Stimulated activated CD8-positive, alpha-beta memory T cell treated with anti-CD3 and anti-CD28 coated beads, Interleukin-4, amount 100 ng/mL, for 4 hours (primary cell): ENCODE measurements around the gene VWC2.
"Not testable (repeated sequence)": the region's sequence is repeated elsewhere in the genome, so short reads cannot be mapped to it uniquely, and the experiment has no call there.

Experiments
- DNase-seq, 2 donors: peaks; one replicate each; pipeline ENCODE4 v3.0.0-alpha.2; 2020; ENCODE audit warnings: low read depth in 2 of 2, low spot score in 1 of 2

VWC2 gene

DNA sequence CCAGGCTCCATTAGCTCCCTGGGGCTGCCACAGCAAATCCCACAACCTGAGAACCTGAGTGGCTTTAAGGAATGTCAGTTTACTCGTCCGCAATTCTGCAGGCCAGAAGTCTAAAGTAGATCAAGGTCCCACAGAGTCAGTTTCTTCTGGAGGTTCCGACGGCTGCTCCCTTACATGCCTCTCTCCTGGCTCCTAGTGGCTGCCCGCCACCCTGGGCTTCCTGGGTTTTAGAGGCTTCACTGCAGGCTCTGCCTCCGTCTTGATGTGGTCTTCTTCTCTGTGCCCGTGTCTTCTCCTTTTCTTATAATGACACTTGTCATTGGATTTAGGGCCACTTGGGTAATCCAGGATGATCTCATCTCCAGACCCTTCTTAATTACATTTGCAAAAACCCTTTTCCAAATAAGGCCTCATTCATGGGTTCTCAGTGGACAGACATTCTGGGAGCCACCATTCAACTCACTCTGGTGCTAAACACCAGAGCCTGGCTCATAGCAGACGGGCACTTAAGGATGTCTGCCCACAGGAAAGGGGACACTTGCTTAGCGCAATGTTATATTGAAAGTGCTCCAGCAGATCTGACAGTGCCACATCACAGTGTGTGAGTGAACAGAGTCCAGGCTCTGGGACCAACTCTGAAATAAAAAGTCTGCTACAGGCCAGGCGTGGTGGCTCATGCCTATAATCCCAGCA, 77.6 kb downstream of the VWC2 start:
- DNase-seq, result no peak

DNA sequence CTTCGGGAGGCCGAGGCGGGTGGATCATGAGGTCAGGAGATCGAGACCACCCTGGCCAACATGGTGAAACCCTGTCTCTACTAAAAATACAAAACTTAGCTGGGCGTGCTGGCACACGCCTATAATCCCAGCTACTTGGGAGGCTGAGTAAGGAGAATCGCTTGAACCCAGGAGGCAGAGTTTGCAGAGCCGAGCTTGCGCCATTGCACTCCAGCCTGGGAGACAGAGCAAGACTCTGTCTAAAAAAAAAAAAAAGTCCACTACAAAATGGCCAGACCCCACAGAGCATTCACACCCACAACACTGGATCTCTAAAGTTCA, 78.1 kb downstream of the VWC2 start:
- DNase-seq, result not testable (repeated sequence)

DNA sequence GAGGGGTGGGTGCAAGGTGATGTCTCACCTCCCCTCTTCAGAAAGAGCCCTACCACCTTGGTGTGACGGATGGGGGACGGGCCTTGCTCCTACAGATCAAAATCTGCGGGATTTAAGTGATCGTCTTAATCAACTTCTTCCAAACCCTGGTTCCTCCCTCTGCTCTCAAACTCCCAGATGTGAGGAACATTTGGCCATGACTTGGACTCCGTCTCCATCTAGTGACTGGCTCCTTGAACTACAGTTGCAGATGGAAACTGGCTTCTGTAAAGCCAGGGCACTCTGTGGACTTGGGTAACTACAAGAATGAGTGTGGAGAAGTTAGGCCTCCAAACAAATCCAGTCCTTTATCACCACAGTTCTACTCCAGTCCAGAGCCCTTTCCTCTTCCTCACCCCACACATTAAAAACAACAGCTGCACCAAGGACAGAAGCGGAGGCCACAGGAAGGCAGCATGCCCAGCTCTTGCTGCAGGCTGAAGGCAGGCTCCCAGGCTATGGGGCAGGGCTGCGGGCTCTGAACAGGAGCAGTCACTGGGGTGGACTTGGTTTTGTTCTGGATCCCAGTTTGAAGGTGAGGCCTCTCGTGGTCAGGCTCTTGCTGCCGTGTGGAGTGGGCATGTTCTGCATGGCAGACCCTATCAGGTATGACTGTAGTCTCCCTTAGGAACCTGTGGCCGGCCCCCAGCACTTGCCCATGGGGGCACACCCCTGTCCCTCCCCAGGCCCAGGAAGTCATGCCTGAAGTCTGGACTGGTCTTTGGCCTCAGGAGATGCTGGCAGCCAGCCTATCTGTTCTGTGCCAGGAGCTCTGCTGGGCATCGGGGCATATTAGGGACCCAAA, 79.4 kb downstream of the VWC2 start:
- no peak for DNase-seq

DNA sequence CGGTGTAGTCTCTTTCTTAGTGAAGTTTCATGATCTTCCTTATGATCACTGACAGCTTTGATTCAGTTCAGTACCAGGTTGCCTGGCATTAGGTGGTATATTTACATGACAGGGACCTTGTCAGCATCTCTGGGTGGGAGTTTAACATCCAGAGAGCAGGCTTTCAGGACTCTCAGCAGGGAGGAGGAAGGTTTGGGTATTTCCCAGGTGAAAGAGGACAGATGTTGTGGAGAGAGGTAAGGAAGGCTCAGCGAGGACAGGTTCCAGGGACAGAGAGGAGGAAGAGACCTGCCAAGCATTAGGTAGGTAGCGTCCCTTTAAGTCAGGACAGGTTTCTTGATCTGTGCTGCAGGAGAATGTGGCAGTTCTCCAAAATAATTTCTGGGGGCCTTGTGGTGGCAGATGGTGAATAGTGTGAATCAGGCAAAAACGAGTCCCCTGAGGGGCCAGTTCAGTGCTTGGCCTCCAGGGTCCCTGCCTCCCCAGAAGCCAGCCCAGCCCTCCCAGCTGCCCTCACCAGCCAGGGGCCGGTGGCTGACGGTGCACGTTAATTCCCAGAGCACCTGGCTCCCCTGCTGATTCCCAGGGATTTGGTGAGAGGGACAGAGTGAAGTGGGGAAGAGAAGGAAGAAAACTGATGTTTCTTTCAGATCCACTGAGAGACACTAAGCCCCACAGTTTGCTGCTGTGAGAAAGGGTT, 82.0 kb downstream of the VWC2 start:
- no peak for DNase-seq

DNA sequence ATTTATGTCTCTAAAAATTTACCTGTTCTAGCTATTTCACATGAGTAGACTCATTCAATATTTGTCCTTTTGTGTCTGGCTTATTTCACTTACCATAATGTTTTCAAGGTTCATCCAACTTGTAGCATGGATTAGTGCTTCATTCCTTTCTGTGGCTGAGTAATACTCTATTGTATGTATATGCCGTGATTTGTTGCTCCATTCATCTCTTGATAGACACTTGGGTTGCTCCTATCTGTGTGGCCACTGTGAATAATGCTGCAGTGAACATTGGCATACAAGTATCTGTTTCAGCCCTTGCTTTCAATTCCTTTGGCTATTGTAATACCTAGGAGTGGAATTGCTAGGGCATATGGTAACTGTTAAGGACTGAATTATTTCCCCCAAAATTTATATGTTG, 86.9 kb downstream of the VWC2 start:
- DNase-seq, result no peak

DNA sequence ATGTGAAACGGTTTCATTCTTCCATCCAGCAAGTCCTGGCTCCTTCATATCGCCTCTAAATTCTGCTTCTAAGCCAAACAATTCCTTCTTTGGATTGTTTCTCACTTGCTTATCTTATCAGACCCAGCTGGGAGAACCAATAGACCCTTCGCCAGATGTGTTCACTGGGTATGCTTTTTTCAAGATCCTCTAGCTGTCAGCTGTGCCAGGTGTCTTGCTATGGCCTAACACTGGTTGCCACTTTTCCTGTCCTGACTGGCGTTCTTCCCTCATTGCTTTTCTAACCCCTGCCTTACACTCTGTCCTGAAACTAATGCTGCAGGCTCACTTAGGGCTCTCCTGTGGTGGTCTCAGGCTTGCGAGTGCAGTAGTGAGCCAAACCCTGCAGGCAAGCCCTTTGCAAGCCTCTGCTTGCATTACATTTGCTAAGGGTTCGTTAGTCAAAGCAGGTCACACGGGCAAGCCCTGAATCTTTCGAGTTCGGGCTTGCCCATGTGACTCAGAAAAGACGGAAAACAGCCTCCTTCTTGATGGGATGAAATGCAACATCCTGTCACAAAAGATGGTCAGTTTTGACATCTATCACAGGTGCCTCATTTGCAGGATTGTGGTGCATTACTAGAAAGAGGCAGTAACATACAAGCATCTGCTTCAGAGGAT, 92.8 kb downstream of the VWC2 start:
- no peak for DNase-seq

DNA sequence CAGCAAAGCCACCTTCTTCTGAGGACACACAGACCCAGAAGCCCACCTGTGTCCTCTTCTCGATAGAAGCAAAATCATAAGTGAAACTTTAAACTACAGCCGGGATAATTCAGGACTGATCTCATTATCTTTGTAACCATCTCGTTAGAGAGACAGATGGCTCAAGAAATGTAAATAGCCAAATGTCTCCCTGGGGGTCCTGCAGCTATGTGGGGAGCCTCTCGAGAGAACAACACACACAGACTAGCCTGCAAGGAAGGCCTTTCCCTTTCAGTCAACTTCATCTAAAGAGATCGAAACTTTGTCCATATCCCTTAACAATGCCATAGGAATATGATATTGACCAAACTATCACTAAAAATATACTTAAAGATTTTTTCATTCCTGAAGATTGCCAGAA, 93.5 kb downstream of the VWC2 start:
- DNase-seq, result no peak

DNA sequence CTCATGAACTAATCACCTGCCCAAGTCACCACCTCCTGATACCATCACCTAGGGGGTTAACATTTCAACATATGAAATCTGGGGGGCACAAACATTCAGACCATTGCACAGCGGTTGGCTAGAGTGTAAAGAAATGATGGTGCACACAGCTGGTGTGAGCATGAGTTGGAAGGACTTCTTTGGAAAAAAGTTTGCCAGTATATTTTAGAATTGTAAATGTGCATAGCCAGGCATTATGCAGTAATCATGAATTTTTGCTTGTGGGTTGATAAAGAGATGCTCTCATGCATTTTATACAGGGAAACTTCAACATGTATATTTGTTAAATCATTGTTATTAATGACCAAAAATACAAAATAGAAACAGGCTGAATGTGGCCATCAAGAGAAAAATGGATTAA, 100.0 kb downstream of the VWC2 start:
- no peak for DNase-seq

DNA sequence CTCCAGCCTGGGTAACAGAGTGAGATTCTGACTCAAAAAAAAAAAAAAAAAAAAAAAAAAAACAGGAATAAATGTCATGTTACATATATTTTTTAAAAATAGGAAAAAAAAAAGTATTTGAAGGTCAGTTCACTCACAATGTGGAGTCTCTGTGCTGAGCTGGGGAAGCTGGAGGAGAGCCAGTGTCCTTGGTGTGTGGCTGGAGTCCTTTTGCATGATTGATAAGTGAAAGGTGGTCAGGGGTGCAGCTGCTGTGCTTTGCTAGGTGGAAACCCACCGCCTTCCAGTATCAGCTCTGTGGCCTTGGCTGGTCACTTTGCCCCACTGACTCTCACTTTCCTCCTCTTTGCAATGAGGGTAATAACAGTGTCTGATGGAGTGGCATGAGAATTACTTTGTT, 101.9 kb downstream of the VWC2 start:
- no peak for DNase-seq

DNA sequence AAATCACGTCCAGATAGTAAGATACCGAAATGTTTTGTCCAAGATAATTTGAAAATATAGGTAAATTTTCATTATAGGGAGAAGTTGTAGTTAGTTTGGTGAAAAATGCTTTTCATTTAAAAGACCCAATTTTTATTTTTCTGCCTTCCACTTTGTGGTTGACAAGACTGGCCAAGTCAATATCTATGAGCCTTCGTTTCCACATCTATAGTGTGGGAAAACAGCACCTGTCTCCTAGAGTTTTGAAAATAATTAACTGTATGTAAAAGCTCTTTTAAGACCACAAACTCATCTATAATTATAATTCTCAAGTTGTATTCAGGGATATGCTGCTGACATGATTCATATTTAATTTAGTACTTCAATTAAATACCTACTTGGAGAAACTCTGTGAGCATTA, 102.8 kb downstream of the VWC2 start:
- no peak for DNase-seq

DNA sequence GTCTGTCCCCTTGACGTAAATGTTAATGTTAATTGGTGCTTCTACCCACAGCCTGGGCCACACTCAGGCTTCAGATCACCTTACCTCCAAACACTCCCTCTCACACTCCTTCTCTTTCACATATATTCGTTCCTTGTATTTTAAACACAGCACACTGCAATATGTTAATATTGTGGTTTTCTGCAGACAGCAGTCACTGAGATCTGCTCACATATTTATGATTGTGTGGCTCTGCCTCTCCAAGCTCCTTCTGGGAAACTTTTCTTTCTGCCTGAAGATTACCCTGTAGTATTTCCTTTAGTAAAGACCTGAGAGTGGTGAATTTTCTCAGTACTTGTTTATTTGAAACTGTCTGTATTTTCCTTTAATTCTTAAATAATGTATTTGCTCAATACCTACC, 104.7 kb downstream of the VWC2 start:
- no peak for DNase-seq

DNA sequence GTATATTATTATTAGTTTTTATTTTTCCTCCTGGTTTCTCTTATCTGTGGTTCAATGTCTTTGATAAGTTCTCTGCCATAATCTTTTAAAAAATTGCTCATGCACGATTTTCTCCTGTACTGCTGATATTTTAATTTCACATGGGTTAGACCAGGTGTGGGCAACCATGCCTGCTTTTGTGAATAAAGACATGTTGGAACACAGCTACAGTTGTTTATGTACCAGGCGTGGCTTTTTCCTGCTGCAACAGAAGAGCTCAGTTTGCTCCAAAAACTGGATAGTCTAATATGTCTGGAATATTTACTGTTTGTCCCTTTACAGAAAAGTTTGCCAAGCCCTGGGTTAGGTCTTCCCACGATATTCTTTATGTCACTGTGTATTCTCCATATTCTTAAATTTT, 105.2 kb downstream of the VWC2 start:
- DNase-seq, result no peak

DNA sequence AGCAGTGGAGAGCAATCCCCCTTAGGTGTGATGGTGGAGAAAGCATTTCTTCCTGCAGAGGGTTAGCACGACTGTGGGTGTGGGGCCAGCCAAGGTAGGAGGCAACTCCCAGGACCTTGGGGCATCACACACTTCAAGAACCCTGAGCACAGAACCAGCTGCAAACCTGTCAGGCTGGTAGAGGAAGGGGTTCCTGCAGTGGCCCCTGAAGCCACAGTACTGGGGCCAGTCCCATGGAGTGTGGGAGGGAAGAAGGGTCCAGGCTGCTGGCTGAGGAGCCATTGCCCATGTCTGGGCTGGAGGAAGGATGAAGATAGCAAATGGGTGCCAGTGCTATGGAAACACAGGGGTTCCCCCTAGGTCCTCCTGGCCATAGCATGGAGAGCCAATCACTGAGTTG, 110.5 kb downstream of the VWC2 start:
- DNase-seq, result no peak

DNA sequence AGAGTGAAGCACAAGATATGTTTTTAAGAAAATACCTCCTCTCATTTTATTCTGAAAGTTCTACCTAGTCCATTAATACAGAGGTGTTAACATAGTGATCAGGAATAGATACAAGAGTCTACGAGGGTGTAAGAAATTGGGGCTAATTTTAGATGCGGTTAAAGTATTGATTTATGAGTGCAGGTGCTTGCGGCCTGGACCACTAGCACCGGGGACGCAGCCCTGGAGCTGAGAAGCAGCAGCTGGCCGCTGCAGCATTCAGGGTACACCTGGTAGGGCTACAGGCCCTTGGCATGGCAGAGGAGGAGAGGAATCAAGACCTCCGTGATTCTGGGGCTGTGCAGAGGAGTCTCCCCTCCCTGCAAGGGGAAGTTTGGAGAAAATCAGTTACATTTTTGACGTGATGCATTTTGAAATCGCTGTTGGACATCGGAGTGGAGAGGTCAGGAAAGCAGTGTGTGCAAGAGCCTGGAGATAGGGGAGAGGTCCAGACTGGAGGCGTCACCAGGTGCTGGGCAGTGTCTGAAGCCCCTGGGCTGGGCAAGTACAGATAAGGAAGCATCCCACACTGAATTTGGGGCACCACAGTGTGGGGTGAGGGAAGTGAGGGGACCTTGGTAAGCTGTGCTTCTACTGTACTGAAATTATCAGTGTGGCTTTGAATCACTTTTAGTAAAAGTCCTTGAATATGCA, 112.3 kb downstream of the VWC2 start:
- no peak for DNase-seq

DNA sequence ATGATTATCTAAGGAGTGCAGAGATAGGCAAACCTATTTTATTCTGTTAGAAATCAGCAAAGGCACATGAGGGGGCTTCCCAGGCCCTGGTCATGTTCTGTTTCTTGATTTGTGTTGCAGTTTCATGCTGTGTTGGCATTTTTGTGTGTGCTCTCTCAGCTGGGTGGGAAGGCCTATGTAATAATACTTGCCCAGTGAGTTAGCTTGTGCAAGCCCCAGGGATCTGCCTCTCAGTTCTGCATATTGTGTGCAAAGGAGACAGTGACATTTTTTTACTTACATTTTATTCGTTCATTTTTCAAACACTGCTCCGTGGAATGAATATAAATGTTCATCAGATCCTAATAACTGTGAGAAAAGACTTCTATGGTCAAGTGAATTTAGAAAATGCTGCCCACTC, 119.0 kb downstream of the VWC2 start:
- DNase-seq, result no peak

DNA sequence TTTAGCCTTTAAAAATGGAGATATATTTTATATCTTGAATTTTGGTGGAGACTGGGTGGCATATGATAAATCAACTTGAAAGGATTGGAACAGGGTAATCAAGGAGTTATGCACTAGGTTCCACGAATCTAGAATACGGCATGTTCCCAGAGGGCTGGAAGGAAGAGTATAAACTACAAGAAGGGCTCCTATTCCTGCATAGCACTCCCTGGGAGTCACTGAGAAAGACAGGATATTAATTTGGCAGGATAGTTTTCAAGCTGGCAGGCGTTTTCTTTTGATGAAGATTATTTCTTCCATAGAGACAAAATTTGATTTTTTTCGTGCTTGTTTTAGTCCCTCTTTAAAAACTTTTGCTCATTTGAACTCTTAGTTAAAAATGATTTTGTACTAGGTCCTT, 119.7 kb downstream of the VWC2 start:
- no peak for DNase-seq

DNA sequence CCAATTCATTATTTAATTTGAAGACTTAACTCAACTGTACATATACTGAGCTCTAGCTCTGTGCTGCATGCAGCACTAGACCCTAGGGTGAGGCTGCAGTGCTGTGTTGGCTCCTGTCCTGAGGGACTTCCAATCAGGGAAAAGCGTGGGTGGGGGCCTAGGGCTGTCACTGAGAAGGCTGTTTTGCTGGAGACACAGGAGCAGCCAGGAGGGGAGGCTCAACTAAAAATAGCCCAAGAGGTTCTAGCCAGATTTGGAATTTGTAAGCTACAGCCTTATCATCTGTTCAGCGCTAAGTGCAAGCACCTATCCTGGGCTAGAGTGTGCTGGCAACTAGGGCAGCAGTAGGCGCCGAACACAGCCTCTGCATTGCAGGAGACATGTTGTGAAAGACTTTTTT, 121.1 kb downstream of the VWC2 start:
- DNase-seq, result no peak

DNA sequence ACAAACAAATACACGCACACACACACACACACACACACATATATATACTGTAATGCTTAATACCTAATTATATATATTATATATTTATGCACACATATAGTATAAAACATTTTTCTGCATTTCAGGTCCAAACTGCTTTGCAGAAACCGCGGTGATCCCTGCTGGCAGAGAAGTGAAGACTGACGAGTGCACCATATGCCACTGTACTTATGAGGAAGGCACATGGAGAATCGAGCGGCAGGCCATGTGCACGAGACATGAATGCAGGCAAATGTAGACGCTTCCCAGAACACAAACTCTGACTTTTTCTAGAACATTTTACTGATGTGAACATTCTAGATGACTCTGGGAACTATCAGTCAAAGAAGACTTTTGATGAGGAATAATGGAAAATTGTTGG, 138.5 kb downstream of the VWC2 start:
- no peak for DNase-seq

DNA sequence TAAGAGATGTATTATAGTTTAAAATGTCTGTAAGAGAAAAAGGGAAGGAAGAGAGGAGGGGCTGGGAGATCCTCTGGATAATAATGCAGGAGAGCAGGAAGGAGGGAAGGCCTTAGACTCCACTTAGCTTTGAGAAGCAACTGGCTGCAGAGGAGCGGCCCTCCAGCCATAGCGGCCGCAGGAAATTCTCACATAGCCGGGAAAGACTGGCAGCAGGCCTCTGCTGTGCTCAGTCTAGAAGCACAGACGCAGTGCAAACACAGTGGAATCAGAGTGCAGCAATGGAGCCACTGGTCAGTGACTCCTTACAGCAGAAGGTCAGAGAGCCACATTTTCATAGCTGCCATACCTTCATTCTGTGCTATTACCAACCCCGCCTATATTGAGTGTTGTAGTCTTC, 153.3 kb downstream of the VWC2 start:
- DNase-seq, result no peak

DNA sequence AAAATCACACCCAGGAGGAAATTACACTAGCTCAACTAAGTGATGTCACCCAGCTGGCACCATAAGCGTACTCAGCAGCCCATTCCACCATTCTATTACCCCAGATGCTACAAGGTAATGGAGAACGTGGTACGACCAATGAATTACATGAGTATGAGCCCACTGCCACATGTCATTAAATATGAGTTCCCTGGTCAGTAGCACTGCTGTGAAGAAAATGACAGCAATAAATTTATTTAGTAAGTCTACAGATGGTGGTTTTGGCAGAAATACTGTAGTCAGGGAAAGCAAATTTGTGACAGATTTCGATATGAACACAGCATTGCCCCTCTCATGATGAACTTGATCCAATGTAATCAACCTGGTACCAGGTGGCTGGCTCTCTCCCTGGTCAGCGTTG, 154.2 kb downstream of the VWC2 start:
- DNase-seq, result no peak

DNA sequence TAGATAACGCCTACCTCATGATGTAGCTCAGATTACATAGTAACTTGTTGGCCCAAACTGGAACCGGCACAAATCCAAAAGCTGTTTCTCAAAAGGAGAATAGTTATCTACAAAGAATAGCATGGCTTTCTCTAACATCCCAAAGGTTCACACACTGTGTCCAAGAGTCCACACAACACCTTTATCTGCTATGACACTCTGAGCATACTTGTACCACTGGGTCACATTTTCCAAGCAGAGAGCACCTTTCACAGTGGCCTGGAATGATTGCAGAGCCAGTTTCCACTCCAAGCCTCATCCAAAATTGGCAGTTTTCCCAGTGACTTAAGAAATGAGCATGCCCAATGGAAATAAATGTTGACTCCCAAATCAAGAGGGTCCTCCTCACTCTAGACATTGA, 155.3 kb downstream of the VWC2 start:
- DNase-seq, result no peak
